ENCODE data around the gene CCNL2.
A peak's percentile ranks its signal among the peaks of the same experiment; 100 is the strongest.
"Not testable (repeated sequence)": the region's sequence is repeated elsewhere in the genome, so short reads cannot be mapped to it uniquely, and the experiment has no call there.

The CCNL2 gene

DNA sequence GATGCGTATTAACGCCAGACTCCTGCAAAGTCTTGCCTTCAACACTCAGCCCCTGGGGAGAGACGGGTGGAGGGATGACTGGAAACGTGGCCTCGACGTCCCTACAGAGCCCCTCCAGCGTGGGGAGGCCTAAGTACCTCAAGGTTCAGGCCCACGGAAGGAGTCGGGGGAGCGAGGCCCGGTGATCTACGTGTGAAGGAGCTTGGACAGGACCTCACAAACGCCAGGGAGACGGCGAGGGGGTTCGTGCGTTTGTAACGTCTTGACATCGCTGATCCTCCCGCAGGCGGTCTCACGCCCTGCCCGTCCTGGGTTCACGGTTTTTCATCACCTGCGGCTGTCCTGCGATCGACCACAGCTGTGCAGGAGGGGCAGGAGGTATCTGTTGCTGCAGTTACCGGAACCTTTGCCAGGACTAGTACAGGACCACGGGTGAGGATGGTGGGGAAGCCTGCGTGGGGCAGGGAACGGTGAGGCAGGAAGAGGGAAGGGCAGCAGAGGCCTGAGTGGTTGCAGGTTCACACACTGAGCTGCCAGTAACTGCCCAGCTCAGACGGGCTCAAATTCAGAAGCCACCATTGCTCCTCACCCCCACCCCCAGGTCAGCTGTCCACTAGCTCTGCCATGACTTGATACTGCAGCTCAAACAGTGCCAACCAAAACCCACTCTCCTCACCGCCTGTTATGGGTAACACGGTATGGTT is 889 bp upstream of the CCNL2 start:
- no peak for DNase-seq (ENCODE audit: low spot score)

- DNase-seq (ENCODE audit: low spot score): no peak
Measured at GRCh38 chr1:1398677-1399186, 403 bp downstream of the CCNL2 start.

- no peak for DNase-seq (ENCODE audit: low spot score)
Measured at GRCh38 chr1:1397839-1398523, 1.2 kb downstream of the CCNL2 start.

GRCh38 chr1:1395166-1395565 is 4.0 kb downstream of the CCNL2 start:
- DNase-seq (ENCODE audit: low spot score): no peak

DNA sequence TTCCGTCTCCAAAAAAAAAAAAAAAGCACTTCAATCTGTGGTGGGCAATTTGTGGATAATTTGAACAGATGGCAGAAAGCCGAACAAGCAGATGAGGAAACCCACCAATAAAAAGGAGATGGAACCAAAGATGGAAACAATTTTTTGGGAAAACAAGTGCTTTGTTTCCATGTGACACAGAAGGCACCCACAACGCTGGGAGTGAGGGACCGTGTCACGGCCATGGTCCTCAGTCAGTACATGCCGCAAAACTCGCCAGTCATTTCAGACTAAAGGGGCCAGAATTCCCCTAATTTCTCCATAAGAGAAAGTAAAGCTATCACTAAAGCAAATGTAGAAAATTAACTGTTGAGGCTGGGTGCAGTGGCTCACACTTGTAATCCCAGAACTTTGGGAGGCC is 5.0 kb downstream of the CCNL2 start:
- no peak for DNase-seq (ENCODE audit: low spot score)

DNA sequence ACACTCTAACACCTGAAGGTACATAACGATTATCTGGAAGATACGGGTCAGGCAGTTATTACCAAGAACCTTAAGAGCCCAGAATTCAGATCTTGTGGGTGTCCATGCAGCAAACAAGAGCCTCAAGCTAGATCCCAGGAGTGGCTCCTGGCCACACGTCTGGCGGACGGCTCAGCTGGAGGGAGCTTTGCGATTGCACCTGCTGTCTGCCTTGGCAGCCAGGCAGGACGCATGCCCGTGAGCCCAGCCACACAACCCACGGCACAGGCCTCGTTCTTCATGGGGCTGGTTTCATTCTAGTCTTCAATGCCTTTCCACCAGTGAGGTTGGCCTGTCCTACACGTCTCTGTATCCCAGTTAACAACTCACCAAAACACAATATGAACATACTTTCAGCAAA is 5.7 kb downstream of the CCNL2 start:
- no peak for DNase-seq (ENCODE audit: low spot score)

DNA sequence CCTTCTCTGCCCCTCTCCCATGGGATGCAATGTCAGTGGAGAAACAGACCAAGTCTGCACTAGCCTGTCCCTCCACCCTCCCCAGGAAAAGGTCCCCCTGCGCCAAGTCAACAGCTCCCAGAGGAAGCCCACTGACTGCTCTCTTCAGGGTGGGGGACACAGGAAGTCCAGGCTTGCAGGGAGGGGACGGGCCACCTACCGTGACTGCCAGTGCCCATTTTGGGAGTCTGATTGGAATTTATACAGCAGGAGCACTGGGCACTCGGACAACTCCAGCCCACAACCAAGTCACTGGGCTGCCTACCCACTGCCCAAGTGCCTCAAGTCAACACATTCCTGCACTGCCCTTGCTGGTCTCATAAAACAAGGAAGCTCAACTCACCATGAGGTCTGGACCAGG is 6.1 kb downstream of the CCNL2 start:
- no peak for DNase-seq (ENCODE audit: low spot score)

DNA sequence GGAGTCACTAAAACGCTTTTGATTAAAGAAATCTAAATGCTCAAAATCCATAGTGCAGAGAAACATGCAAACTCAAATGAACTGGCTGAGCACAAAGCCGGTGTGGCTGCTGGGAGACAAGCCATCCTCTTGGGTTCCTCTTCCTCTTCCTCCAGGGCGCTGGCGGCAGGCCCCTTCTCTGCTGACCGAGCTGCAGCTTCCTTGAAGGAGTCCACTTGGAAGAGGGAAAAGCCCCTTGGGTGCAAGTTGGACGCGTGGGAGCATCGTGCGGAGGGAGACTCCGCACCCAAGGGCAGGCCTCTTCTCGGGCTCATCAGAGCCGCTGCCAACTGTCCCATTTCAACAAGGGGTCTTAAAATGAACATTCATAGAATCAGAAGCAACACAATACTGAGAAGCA is 7.9 kb downstream of the CCNL2 start:
- no peak for DNase-seq (ENCODE audit: low spot score)

DNA sequence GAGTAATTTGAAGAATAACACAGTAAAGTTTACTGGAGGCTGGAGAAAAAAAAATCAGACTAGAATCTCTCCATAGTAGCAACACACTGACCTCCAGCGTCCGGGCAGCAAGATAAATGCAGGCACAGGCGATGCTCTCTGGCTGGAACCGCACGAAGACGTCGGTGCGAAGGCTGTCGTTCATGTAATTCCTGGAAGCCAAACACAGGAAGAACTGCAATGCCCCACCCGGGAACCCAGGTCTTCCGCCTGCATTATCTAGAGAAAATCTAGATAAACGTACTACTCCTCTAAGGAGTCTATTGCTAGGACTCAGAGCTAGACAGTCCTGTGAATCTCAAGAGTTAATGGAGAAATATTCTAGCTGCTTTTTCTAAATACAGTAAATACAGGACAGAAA is 8.5 kb downstream of the CCNL2 start:
- no peak for DNase-seq (ENCODE audit: low spot score)

GRCh38 chr1:1388078-1388472 is 11.1 kb downstream of the CCNL2 start:
- DNase-seq (ENCODE audit: low spot score): no peak

DNA sequence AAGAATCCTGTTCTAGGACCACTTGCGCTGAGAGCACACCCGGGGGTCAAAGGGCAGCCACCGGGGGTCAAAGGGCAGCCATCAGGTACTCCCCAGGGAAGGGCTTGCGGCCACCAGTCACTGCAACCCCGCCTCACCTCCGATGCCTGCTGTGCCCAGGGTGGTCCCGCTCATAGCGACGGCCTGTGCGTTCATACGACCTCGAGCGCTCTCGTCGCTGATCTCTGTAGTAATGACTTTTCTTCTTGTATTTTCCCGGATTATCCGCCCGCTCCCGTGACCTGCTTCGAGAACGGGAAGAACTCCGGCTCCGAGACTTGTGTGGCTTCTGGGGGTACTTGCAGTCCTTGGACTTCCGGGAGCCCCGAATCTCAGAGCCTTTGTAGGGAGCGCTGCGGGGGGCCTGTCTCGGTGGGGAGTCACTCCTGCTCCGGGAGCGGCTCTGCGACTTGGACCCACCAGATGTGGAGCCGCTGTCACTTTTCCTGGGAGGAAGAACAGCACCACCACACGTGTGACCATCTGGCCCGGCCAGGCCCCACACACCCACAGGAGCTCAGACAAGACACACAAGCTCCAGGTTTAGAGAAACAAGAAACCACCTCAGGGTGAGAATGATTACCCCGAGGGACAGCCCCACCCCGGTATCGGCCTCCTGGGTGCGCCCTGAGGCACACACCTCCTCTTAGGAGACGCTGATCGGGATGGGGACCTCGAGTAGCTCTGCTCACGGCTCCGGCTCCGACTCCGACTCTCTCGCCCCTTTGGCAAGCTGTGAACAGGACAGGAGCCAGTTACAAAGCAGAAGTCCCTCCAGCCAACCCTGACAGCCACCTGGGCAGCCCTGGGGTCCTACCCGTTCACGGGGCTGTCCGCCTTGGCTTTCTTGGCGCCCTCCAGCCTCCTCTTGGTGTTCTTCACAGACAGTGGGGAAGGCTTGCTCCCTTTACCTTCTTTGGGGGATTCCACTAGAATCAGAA is 11.7 kb downstream of the CCNL2 start:
- no peak for DNase-seq (ENCODE audit: low spot score)

GRCh38 chr1:1385931-1386330 is 13.2 kb downstream of the CCNL2 start:
- no peak for DNase-seq (ENCODE audit: low spot score)

GRCh38 chr1:1385339-1385738 is 13.8 kb downstream of the CCNL2 start:
- not testable (repeated sequence) for DNase-seq (ENCODE audit: low spot score)

DNA sequence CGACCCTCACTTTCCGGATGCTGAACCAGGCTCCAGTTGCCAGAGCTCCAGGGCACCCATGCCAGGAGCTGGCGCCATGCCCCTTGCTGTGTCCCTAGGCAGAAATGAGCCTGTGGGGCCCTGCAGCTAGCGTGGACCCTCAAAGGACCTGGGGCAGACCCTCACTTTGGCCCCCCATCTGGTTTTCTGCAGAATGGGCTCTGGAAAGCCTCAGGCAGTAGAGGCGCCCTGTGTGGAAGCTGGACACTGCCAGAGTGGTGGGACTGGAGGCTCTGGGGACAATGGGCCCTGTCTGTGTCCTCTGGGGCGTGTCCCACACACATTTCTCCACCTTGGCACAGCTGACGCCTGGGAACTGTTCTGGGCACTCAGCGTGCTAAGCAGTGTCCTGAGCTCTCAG is 17.8 kb downstream of the CCNL2 start:
- no peak for DNase-seq (ENCODE audit: low spot score)

GRCh38 chr1:1380860-1381259 is 18.3 kb downstream of the CCNL2 start:
- no peak for DNase-seq (ENCODE audit: low spot score)

DNA sequence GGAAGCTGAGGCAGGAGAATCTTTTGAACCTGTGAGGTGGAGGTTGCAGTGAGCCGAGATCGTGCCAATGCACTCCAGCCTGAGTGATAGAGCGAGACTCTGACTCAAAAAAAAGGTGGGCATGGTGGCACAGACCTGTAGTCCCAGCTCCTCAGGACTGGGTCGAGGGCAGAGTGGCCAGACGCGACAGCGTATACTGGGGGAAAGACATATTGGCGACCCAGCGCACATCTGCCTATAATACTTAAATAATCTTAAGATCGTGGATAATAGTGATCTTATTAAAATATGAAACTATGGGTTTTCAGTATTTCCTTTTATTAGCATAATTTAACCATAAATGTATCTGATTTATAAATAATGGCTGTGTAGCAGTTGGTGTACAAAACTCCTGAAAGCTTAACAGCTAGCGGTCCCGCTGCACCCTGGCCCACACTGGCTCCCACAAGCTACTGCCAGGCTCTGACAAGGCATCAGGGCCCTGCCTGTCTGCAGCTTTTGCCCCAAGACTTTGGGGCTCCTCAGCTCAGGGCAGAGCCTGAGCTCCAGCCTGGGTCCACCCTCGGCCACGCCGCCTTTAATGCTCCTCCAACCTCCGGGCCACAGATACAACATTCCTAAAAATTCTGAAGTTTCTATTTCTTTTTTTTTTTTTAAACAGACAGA is 21.5 kb downstream of the CCNL2 start:
- no peak for DNase-seq (ENCODE audit: low spot score)

GRCh38 chr1:1376551-1377226 is 22.4 kb downstream of the CCNL2 start:
- DNase-seq (ENCODE audit: low spot score): no peak

- peak; percentile 99 for DNase-seq (ENCODE audit: low spot score)
Measured at GRCh38 chr1:1374929-1375662, 24.0 kb downstream of the CCNL2 start, which contains the start of gene AURKAIP1. AURKAIP1 (minus strand) TSS chr1:1375207; CDS start chr1:1374756, 451 bp downstream.

DNA sequence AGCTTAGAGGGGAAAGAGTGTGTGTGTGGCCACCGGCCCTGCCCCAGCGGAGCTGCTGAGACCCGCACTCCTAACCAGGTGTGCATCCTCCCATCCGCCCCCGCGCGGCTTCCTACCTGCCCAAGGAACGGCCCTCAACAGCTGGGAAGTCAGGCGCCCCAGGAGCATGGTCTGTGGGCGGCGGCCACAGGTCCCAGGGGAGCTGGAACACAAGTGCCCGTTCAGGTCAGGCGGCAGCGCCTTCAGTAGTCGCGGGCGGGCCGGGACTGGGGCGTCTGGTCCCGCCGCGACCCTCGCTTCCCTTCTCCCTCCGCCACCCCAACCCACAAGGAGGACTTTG is 24.6 kb downstream of the CCNL2 start:
- no peak for DNase-seq (ENCODE audit: low spot score)

DNA sequence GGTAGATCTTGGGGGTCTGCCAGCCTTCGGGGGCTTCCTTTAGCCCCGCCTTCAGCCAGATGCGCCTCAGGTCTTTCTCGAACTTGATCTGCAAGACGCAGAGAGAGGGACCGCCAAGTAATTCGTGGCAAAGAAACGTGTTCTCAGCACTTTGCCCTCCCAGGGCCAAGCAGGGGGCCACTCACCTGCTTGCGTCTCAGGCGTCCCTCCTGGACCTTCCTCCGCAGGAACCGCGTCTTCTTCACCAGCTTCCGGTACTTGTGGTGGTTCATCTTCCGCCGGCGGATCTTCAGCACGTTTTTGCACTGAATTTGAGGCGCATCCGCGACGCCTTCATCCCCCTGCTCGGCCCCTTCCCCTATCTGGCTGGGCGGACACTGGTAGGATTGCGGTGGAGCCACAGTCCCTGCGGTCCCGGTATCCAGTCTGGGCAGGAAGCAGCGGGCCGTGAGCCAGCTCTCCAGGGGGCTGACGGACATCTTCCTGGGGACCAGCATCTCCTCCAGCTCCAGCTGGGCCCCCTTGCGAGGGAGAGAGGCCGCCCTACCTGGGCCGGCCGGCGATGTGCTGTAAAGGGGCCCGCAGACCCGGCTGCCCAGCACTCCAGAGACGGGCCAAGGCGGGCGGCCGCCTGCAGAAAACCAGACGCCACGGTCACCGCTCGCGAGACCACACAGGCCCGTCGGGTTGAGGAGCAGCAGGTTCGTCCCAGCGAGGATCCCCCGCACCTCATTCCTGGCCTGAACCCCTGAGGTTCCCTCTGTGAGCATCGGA is 25.1 kb downstream of the CCNL2 start:
- no peak for DNase-seq (ENCODE audit: low spot score)
